ENCODE data around the gene CXorf65. TPM values are rescaled to one million over a fixed set of nuclear protein-coding genes. Genes with fewer than 3 reads are reported as not detected.

CXorf65 gene
- total RNA-seq (not detected), polyA plus RNA-seq (under 1 TPM in 1 of 3 donors, not detected in 2; 0.51 TPM)
- long read RNA-seq, donor 1, result 0 reads
- long read RNA-seq, donor 2, result 0 reads
- long read RNA-seq, donor 3, result 0 reads
- long read RNA-seq, donor 4, result 0 reads
- long read RNA-seq, donor 5, result 0 reads
- long read RNA-seq, donor 6, result 0 reads
- long read RNA-seq, donor 7, result 0 reads
- long read RNA-seq, donor 8, result 0 reads
- long read RNA-seq, donor 9, result 0 reads
- long read RNA-seq, donor 10, result 0 reads

DNA sequence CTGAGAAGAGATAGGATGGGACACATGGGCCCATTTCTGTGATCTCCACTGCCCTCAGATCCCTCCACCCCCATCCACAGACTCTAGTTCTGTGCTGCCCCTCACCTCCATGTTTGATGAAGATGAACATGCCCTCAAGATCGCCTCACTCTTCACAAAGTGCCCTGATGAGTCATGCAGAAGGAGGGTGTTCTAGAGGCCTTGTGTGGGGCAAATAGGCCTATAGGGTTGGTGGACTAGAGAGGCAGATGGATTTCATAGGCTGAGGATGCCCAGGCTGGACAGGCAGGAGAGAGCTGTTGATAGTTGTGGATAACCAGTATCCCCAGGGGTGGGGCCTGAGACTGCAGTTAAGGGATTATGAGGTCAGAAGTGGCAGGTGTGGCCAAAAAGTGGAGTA lies at the start of gene CXorf65:
Gene CXorf65 (minus strand): TSS at position 314 of the 400 bp plus-strand sequence. CDS start 184 bp downstream, at position 130.
- H3K9me3 ChIP-seq (replicated peaks in 1 of 3), result no peaks in the 10 kb centered on the region
- H3K4me1 ChIP-seq (replicated peaks in 1 of 2), result peaks cover 0 to 8% of the 10 kb centered on the region in 2 donors
- H3K27ac ChIP-seq, result no peak within 1 kb of the TSS
- WGBS, 4 donors, result 63 to 90% (median 79%) methylated on average over 1 of the region's 1 CpG
- no peak within 1 kb of the TSS for H3K4me3 ChIP-seq
- intact Hi-C loops (cut with DNase I), result no loop called here
- H3K27me3 ChIP-seq, result no peaks in the 10 kb centered on the region
- no peaks in the 10 kb centered on the region for H3K36me3 ChIP-seq (replicated peaks in 1 of 2)
- no peak for DNase-seq
- TF ChIP-seq CTCF (IDR thresholded peaks at IDR 0.05), result no peak
- no peak for TF ChIP-seq POLR2A (IDR thresholded peaks at IDR 0.05)

GRCh38 chrX:71154641-71155040 lies 48.1 kb upstream of the CXorf65 start:
- H3K27me3 ChIP-seq, result no peaks in the 10 kb centered on the region
- no peaks in the 10 kb centered on the region for H3K9me3 ChIP-seq (replicated peaks in 1 of 3)
- intact Hi-C loops (cut with DNase I), result no loop called here
- H3K4me1 ChIP-seq (replicated peaks in 1 of 2), result no peaks in the 10 kb centered on the region
- WGBS, 4 donors, result 61 to 90% (median 76%) methylated on average over 2 to 3 of the region's 3 CpGs
- no peak for TF ChIP-seq CTCF (IDR thresholded peaks at IDR 0.05)
- no peak for TF ChIP-seq POLR2A (IDR thresholded peaks at IDR 0.05)
- H3K27ac ChIP-seq, result no peak overlapping the region
- DNase-seq, result no peak
- no peaks in the 10 kb centered on the region for H3K36me3 ChIP-seq (replicated peaks in 1 of 2)
- no peak overlapping the region for H3K4me3 ChIP-seq

DNA sequence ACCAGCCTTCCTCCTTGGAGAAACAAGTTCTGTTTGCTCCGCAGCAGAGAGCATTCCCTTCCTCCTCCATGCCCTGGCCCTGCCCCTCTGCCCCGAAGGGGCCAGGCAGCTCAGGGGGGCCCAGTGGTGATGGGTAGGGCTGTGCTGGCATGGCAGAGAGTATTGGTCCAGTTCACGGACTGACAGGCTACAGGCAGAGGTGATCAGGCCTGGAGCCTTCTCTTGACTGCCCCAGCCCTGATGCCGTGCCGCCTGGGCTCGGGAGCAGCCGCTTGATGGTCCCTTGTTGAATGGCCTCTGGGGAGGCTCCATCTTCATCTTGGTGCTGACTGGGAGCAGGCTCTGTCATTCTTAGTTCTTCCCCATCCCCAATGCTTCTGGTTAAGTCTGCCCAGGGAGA lies 47.7 kb upstream of the CXorf65 start:
- Histone ChIP-seq H3K27me3 (no peaks in the 10 kb centered on the region), H3K4me3 (no peak overlapping the region), H3K9me3 (replicated peaks in 1 of 3) (no peaks in the 10 kb centered on the region), H3K4me1 (replicated peaks in 1 of 2) (no peaks in the 10 kb centered on the region), H3K36me3 (replicated peaks in 1 of 2) (no peaks in the 10 kb centered on the region), H3K27ac (no peak overlapping the region)
- TF ChIP-seq POLR2A (IDR thresholded peaks at IDR 0.05), result no peak
- TF ChIP-seq CTCF (IDR thresholded peaks at IDR 0.05), result no peak
- intact Hi-C loops (cut with DNase I), result no loop called here
- no peak for DNase-seq
- 75 to 100% (median 89%) methylated on average over 4 to 7 of the region's 7 CpGs for WGBS, 4 donors

DNA sequence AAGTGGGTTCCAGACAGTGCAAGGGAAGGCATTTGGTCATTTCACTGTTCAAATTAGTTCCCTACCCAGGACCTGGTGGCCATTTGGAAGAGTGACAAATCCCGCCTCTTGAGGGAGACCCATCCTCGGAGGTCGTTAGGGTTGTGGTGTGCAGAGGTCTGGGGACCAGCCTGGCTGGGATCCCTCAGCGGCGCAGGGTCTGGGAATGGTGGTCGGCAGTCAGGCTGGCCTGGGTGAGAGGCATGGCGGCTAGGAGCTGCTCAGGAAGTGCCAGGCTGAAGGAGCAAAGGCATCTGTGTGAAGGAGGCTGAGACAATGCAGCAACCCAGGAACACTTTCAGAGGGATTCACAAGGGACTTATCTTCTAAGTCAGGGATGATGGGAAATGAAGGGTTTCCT lies 44.8 kb upstream of the CXorf65 start:
- no peak for TF ChIP-seq CTCF (IDR thresholded peaks at IDR 0.05)
- no peak for TF ChIP-seq POLR2A (IDR thresholded peaks at IDR 0.05)
- no peaks in the 10 kb centered on the region for H3K36me3 ChIP-seq (replicated peaks in 1 of 2)
- H3K27me3 ChIP-seq, result no peaks in the 10 kb centered on the region
- H3K9me3 ChIP-seq (replicated peaks in 1 of 3), result no peaks in the 10 kb centered on the region
- no peak overlapping the region for H3K27ac ChIP-seq
- H3K4me3 ChIP-seq, result no peak overlapping the region
- WGBS, 4 donors, result 72 to 100% (median 77%) methylated on average over 1 to 7 of the region's 7 CpGs
- intact Hi-C loops (cut with DNase I), result no loop called here
- H3K4me1 ChIP-seq (replicated peaks in 1 of 2), result no peaks in the 10 kb centered on the region
- no peak for DNase-seq

All from adrenal gland (tissue), 19 donors.